ENCODE measurements around the gene BRMS1.
"Not testable (repeated sequence)": the region's sequence is repeated elsewhere in the genome, so short reads cannot be mapped to it uniquely, and the experiment has no call there.

DNA sequence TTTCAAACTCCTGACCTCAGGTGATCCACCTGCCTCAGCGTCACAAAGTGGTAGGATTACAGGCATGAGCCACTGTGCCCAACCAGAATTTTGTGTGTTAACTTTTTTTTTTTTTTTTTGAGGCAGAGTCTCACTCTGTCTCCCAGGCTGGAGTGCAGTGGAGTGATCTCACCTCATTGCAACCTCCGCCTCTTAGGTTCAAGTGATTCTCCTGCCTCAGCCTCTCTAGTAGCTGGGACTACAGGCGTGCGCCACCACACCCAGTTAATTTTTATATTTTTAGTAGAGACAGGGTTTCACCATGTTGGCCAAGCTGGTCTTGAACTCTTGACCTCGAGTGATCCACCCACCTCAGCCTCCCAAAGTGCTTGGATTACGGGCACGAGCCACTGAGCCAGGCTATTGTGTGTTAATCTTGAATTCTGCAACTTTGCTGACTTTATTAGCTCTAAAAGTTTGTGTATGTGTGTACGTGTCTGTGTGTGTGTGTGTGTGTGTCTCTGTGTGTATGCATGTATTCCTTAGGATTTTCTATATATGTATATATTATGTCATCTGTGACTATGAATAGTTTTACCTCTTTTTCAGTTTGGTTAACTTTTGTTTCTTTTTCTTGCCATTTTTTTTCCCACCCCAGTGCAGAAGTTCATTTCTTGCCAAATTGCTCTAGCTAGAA lies 5.8 kb upstream of the BRMS1 start:
- TF ChIP-seq CREB1 (IDR thresholded peaks at IDR 0.05; ENCODE audit: low read depth); BMI1 (IDR thresholded peaks at IDR 0.05; ENCODE audit: borderline replicate concordance); CTCF (IDR thresholded peaks at IDR 0.05 in 2 of 3, conservative IDR thresholded peaks at IDR 0.05 in 1 of 3; ENCODE audit: control insufficient read depth in 2 of 3, extremely low read depth in 1 of 3, insufficient read depth in 1 of 3, low read depth in 3 of 3, low read length in 3 of 3); POLR2A (IDR thresholded peaks at IDR 0.05; ENCODE audit: low read depth, low read length); EZH2 (IDR thresholded peaks at IDR 0.05; ENCODE audit: borderline replicate concordance, control insufficient read depth, low read depth, low read length); SIX5 (IDR thresholded peaks at IDR 0.05; ENCODE audit: low read depth, low read length, severe bottlenecking); MYC (IDR thresholded peaks at IDR 0.05; ENCODE audit: insufficient read depth, insufficient read length, insufficient replicate concordance, low read length, severe bottlenecking); EP300 (IDR thresholded peaks at IDR 0.05; ENCODE audit: borderline replicate concordance in 1 of 2, control insufficient read depth in 1 of 2, low read depth in 2 of 2, low read length in 2 of 2); ZNF592 (IDR thresholded peaks at IDR 0.05); TCF12 (IDR thresholded peaks at IDR 0.05; ENCODE audit: low read depth, low read length); MTA3 (IDR thresholded peaks at IDR 0.05; ENCODE audit: borderline replicate concordance, low read length); POLR2AphosphoS5 (IDR thresholded peaks at IDR 0.05; ENCODE audit: low read length): not testable (repeated sequence)
- TF ChIP-seq, protein P1, sequence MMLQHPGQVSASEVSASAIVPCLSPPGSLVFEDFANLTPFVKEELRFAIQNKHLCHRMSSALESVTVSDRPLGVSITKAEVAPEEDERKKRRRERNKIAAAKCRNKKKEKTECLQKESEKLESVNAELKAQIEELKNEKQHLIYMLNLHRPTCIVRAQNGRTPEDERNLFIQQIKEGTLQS (IDR thresholded peaks at IDR 0.05; ENCODE audit: borderline replicate concordance, extremely low read depth, low read depth, low read length): not testable (repeated sequence)
- TF ChIP-seq, protein P2, sequence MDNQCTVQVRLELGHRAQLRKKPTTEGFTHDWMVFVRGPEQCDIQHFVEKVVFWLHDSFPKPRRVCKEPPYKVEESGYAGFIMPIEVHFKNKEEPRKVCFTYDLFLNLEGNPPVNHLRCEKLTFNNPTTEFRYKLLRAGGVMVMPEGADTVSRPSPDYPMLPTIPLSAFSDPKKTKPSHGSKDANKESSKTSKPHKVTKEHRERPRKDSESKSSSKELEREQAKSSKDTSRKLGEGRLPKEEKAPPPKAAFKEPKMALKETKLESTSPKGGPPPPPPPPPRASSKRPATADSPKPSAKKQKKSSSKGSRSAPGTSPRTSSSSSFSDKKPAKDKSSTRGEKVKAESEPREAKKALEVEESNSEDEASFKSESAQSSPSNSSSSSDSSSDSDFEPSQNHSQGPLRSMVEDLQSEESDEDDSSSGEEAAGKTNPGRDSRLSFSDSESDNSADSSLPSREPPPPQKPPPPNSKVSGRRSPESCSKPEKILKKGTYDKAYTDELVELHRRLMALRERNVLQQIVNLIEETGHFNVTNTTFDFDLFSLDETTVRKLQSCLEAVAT (IDR thresholded peaks at IDR 0.05): not testable (repeated sequence)

All from GM12878 (cell line).